Dermis microvascular lymphatic vessel endothelial cell (primary cell): Measurements from ENCODE around the gene DLG3. TPM values are rescaled to one million over a fixed set of nuclear protein-coding genes. Genes with fewer than 3 reads are reported as not detected.
"Not testable (repeated sequence)": the region's sequence is repeated elsewhere in the genome, so short reads cannot be mapped to it uniquely, and the experiment has no call there.

Experiments used
- DNase-seq, 2 donors: peaks; one replicate each; pipeline versions ENCODE4 v3.0.0 to v3.0.0-alpha.2; 2010; ENCODE audit warnings: low read depth in 2 of 2
- total RNA-seq: library from RNA; depleted of rRNA; stranded (reverse); fragments of >200 nt; gene quantifications from 2 replicates; pipeline ENCODE4 v1.2.1, GENCODE V29; 2014

Gene DLG3
- total RNA-seq, 1 donor from 2014 or later, result 0.90 TPM

- DNase-seq, result not testable (repeated sequence)
Measured at GRCh38 chrX:70515692-70516091, 71.1 kb downstream of the DLG3 start.

GRCh38 chrX:70525733-70526132, 81.1 kb downstream of the DLG3 start:
- no peak for DNase-seq

- DNase-seq, result no peak
Measured at GRCh38 chrX:70527053-70527452, 82.4 kb downstream of the DLG3 start.

GRCh38 chrX:70527610-70528345, 83.1 kb downstream of the DLG3 start:
- DNase-seq, result no peak

- DNase-seq, result peak in 1 of 2 donors; percentile 23
Measured at GRCh38 chrX:70535198-70535597, 90.6 kb downstream of the DLG3 start.

- no peak for DNase-seq
Measured at GRCh38 chrX:70549429-70549828, 104.8 kb downstream of the DLG3 start.

GRCh38 chrX:70552130-70552704, 107.6 kb downstream of the DLG3 start:
- no peak for DNase-seq

- DNase-seq, result no peak
Measured at GRCh38 chrX:70553516-70553915, 108.9 kb downstream of the DLG3 start.

GRCh38 chrX:70554081-70554480, 109.4 kb downstream of the DLG3 start:
- DNase-seq, result peak; percentile 3 to 4

- DNase-seq, result no peak
Measured at GRCh38 chrX:70554523-70554922, 109.9 kb downstream of the DLG3 start.

GRCh38 chrX:70554948-70555347, 110.3 kb downstream of the DLG3 start:
- DNase-seq, result no peak

Other genes starting within 250 kb of the DLG3 start
- not detected in 2 replicates for gene AWAT1, start 210.2 kb upstream of the DLG3 start, total RNA-seq
- not detected in 2 replicates for gene P2RY4, start 184.6 kb upstream of the DLG3 start, total RNA-seq
- not detected in 2 replicates for gene ARR3, start 176.5 kb upstream of the DLG3 start, total RNA-seq
- gene RAB41, start 162.7 kb upstream of the DLG3 start, total RNA-seq, result not detected in 2 replicates
- gene PDZD11, start 154.9 kb upstream of the DLG3 start, total RNA-seq, result 28.5 and 35.9 TPM in 2 replicates
- gene KIF4A, start 154.7 kb upstream of the DLG3 start, total RNA-seq, result 4.3 and 9.5 TPM in 2 replicates
- gene GDPD2, start 21.5 kb upstream of the DLG3 start, total RNA-seq, result not detected in 2 replicates